Neuronal stem cell (in vitro differentiated cells): ENCODE measurements around the gene RDX.
A peak's percentile ranks its signal among the peaks of the same experiment; 100 is the strongest.

Experiments used
- DNase-seq: peaks from one replicate; pipeline ENCODE4 v3.0.0-alpha.2; 2013; ENCODE audit warnings: low spot score
- H2AFZ ChIP-seq: one replicate; pipeline ENCODE4 v1.6.1; 2013; ENCODE audit warnings: mild to moderate bottlenecking, low read length, inconsistent platforms
- H2AK5ac ChIP-seq: 2 replicates; pipeline ENCODE4 v1.6.1; 2013; ENCODE audit warnings: low read depth, mild to moderate bottlenecking, inconsistent platforms, low read length, moderate library complexity, mixed read lengths
- H2BK120ac ChIP-seq: 2 replicates; pipeline ENCODE4 v1.6.1; 2013; ENCODE audit warnings: low read depth, mild to moderate bottlenecking, inconsistent platforms, low read length, moderate library complexity, mixed read lengths
- H2BK12ac ChIP-seq: one replicate; pipeline ENCODE4 v1.6.1; 2013; ENCODE audit warnings: low read length, inconsistent platforms
- H2BK15ac ChIP-seq: 2 replicates; pipeline ENCODE4 v1.6.1; 2013; ENCODE audit warnings: mild to moderate bottlenecking, low read length, inconsistent platforms, mixed read lengths
- H2BK5ac ChIP-seq: one replicate; pipeline ENCODE4 v1.6.1; 2013; ENCODE audit warnings: inconsistent platforms, mild to moderate bottlenecking, low read length, moderate library complexity
- H3K14ac ChIP-seq: one replicate; pipeline ENCODE4 v1.6.1; 2013; ENCODE audit warnings: low read length, inconsistent platforms
- H3K18ac ChIP-seq: 2 replicates; pipeline ENCODE4 v1.6.1; 2013; ENCODE audit warnings: low read length, inconsistent platforms
- H3K23ac ChIP-seq: 2 replicates; pipeline ENCODE4 v1.6.1; 2013; ENCODE audit warnings: low read depth, mild to moderate bottlenecking, mixed read lengths, low read length, inconsistent platforms; ENCODE audit not compliant: poor library complexity
- H3K27ac ChIP-seq: replicated peaks from 3 replicates; pipeline ENCODE4 v1.5.1; 2013; ENCODE audit warnings: low read length, inconsistent platforms
- H3K27me3 ChIP-seq, 3 experiments: 2 replicates each; pipeline ENCODE4 v1.6.1; 2013; ENCODE audit warnings: low read length in 3 of 3, mild to moderate bottlenecking in 2 of 3, inconsistent platforms in 1 of 3, low read depth in 1 of 3, mixed read lengths in 1 of 3, moderate library complexity in 1 of 3; ENCODE audit not compliant: control insufficient read depth in 3 of 3, insufficient read depth in 3 of 3
- H3K36me3 ChIP-seq, 2 donors: replicated peaks in 1 of 2; 2 replicates each; pipeline ENCODE4 v1.6.1; 2013; ENCODE audit warnings: low read length in 2 of 2; ENCODE audit not compliant: control insufficient read depth in 2 of 2, insufficient read depth in 2 of 2
- H3K4ac ChIP-seq: 2 replicates; pipeline ENCODE4 v1.6.1; 2013; ENCODE audit warnings: inconsistent platforms, mild to moderate bottlenecking, low read length, moderate library complexity
- H3K4me1 ChIP-seq, 2 donors: 1 replicate in 1 of 2; 2 replicates in 1 of 2; pipeline ENCODE4 v1.6.1; 2013; ENCODE audit warnings: low read length in 2 of 2, low read depth in 1 of 2; ENCODE audit not compliant: control insufficient read depth in 2 of 2, insufficient read depth in 1 of 2
- H3K4me2 ChIP-seq: one replicate; pipeline ENCODE4 v1.6.1; 2013; ENCODE audit warnings: mild to moderate bottlenecking, low read length, inconsistent platforms; ENCODE audit not compliant: insufficient read depth, poor library complexity, severe bottlenecking
- H3K4me3 ChIP-seq, 2 donors: 2 replicates each; pipeline ENCODE4 v1.5.1; 2013; ENCODE audit warnings: low read length in 2 of 2, mild to moderate bottlenecking in 2 of 2, inconsistent platforms in 1 of 2, moderate library complexity in 1 of 2
- H3K79me1 ChIP-seq: one replicate; pipeline ENCODE4 v1.6.1; 2013; ENCODE audit warnings: low read depth, mild to moderate bottlenecking, inconsistent platforms, low read length, moderate library complexity
- H3K9ac ChIP-seq: one replicate; pipeline ENCODE4 v1.6.1; 2013; ENCODE audit warnings: mild to moderate bottlenecking, low read depth, low read length, inconsistent platforms; ENCODE audit not compliant: poor library complexity
- H3K9me3 ChIP-seq, 2 donors: replicated peaks in 1 of 2; 2 replicates each; pipeline versions ENCODE3 to v1.6.1; 2013; ENCODE audit warnings: low read length in 2 of 2, mild to moderate bottlenecking in 2 of 2, inconsistent platforms in 1 of 2, low read depth in 1 of 2, mixed read lengths in 1 of 2, moderate library complexity in 1 of 2; ENCODE audit not compliant: control insufficient read depth in 2 of 2, insufficient read depth in 1 of 2
- H4K8ac ChIP-seq: one replicate; pipeline ENCODE4 v1.6.1; 2013; ENCODE audit warnings: low read depth, mild to moderate bottlenecking, inconsistent platforms, low read length, moderate library complexity
- H4K91ac ChIP-seq: one replicate; pipeline ENCODE4 v1.6.1; 2013; ENCODE audit warnings: low read length, low read depth, mild to moderate bottlenecking, inconsistent platforms; ENCODE audit not compliant: poor library complexity
- WGBS, 2 donors: extraction: QIAGEN DNeasy Blood & Tissue Kit; methylation state at CpG; one replicate each; pipeline ENCODE4 v1.1.7; 2013; ENCODE audit warnings: missing lambda C conversion rate in 2 of 2, mixed read lengths in 1 of 2; ENCODE audit not compliant: insufficient read length in 2 of 2, insufficient replicate concordance in 1 of 2; ENCODE audit errors: extremely low coverage in 2 of 2; 5-methylcytosine and 5-hydroxymethylcytosine counted together

The RDX gene

GRCh38 chr11:110338684-110339083 lies 42.3 kb upstream of the RDX start:
- WGBS, 2 donors: no CpG with 5 or more reads among the region's 5 CpGs
- H4K8ac ChIP-seq: no peak overlapping the region
- no peak overlapping the region for H3K4me2 ChIP-seq
- H3K4me3 ChIP-seq: no peak overlapping the region
- no peak overlapping the region for H2AK5ac ChIP-seq
- peaks cover 3 to 5% of the 10 kb centered on the region in 2 donors for H3K4me1 ChIP-seq
- no peaks in the 10 kb centered on the region for H3K9me3 ChIP-seq
- H2AFZ ChIP-seq: no peak overlapping the region
- H3K79me1 ChIP-seq: no peaks in the 10 kb centered on the region
- no peak overlapping the region for H2BK15ac ChIP-seq
- no peak overlapping the region for H3K18ac ChIP-seq
- H3K36me3 ChIP-seq: no peaks in the 10 kb centered on the region
- H3K4ac ChIP-seq: no peak overlapping the region
- no peak for DNase-seq
- no peak overlapping the region for H2BK120ac ChIP-seq
- H4K91ac ChIP-seq: no peak overlapping the region
- H2BK5ac ChIP-seq: no peak overlapping the region
- H3K27ac ChIP-seq: no peak overlapping the region
- H3K27me3 ChIP-seq: no peaks in the 10 kb centered on the region
- H3K9ac ChIP-seq: no peak overlapping the region
- H3K23ac ChIP-seq: no peak overlapping the region
- H2BK12ac ChIP-seq: no peak overlapping the region
- H3K14ac ChIP-seq: no peak overlapping the region

- H2AK5ac ChIP-seq: no peak overlapping the region
- H2BK5ac ChIP-seq: no peak overlapping the region
- H3K27ac ChIP-seq: no peak overlapping the region
- no peaks in the 10 kb centered on the region for H3K36me3 ChIP-seq
- no peak overlapping the region for H3K4ac ChIP-seq
- H3K9ac ChIP-seq: no peak overlapping the region
- no peak for DNase-seq
- H3K4me1 ChIP-seq: peaks cover 3 to 5% of the 10 kb centered on the region in 2 donors
- no peak overlapping the region for H4K91ac ChIP-seq
- H3K18ac ChIP-seq: no peak overlapping the region
- no CpG with 5 or more reads among the region's 4 CpGs for WGBS, 2 donors
- no peak overlapping the region for H3K4me3 ChIP-seq
- H2BK120ac ChIP-seq: no peak overlapping the region
- H3K14ac ChIP-seq: no peak overlapping the region
- H2BK12ac ChIP-seq: no peak overlapping the region
- H2BK15ac ChIP-seq: no peak overlapping the region
- H3K23ac ChIP-seq: no peak overlapping the region
- H3K79me1 ChIP-seq: no peaks in the 10 kb centered on the region
- H3K27me3 ChIP-seq: no peaks in the 10 kb centered on the region
- H3K4me2 ChIP-seq: no peak overlapping the region
- H3K9me3 ChIP-seq: no peaks in the 10 kb centered on the region
- H2AFZ ChIP-seq: peak overlapping the region; percentile 75
- H4K8ac ChIP-seq: no peak overlapping the region
Measured at GRCh38 chr11:110337570-110338193, 41.3 kb upstream of the RDX start.

- Histone ChIP-seq H3K9ac (no peak overlapping the region), H3K4me3 (no peak overlapping the region), H2AFZ (no peak overlapping the region), H3K23ac (no peak overlapping the region), H3K9me3 (peaks cover 0 to 3% of the 10 kb centered on the region in 2 donors), H2BK15ac (no peak overlapping the region), H2BK12ac (no peak overlapping the region), H3K4me2 (no peak overlapping the region), H3K27ac (no peak overlapping the region), H2AK5ac (no peak overlapping the region), H3K18ac (no peak overlapping the region), H3K36me3 (no peaks in the 10 kb centered on the region), H2BK120ac (no peak overlapping the region), H2BK5ac (no peak overlapping the region), H3K4me1 (peaks cover 3 to 5% of the 10 kb centered on the region in 2 donors), H3K4ac (no peak overlapping the region), H3K79me1 (no peaks in the 10 kb centered on the region), H4K91ac (no peak overlapping the region), H4K8ac (no peak overlapping the region), H3K14ac (no peak overlapping the region), H3K27me3 (no peaks in the 10 kb centered on the region)
- no CpG with 5 or more reads among the region's 3 CpGs for WGBS, 2 donors
- DNase-seq: no peak
Measured at GRCh38 chr11:110336054-110336453, 39.6 kb upstream of the RDX start.

GRCh38 chr11:110335358-110335757 lies 38.9 kb upstream of the RDX start:
- no peak overlapping the region for H3K4me2 ChIP-seq
- H3K27me3 ChIP-seq: no peaks in the 10 kb centered on the region
- no peak overlapping the region for H3K18ac ChIP-seq
- no peak overlapping the region for H2BK5ac ChIP-seq
- no peak for DNase-seq
- H3K79me1 ChIP-seq: no peaks in the 10 kb centered on the region
- peaks cover 0 to 3% of the 10 kb centered on the region in 2 donors for H3K9me3 ChIP-seq
- no peak overlapping the region for H2BK12ac ChIP-seq
- H2BK15ac ChIP-seq: no peak overlapping the region
- no peak overlapping the region for H4K8ac ChIP-seq
- H3K4me3 ChIP-seq: no peak overlapping the region
- no peak overlapping the region for H3K9ac ChIP-seq
- no peak overlapping the region for H2BK120ac ChIP-seq
- no peak overlapping the region for H2AK5ac ChIP-seq
- H3K14ac ChIP-seq: no peak overlapping the region
- H3K27ac ChIP-seq: no peak overlapping the region
- H3K4ac ChIP-seq: no peak overlapping the region
- H4K91ac ChIP-seq: no peak overlapping the region
- no peak overlapping the region for H2AFZ ChIP-seq
- peaks cover 3 to 5% of the 10 kb centered on the region in 2 donors for H3K4me1 ChIP-seq
- WGBS, 2 donors: no CpG with 5 or more reads among the region's 4 CpGs
- no peak overlapping the region for H3K23ac ChIP-seq
- H3K36me3 ChIP-seq: no peaks in the 10 kb centered on the region
